Effector memory CD4-positive, alpha-beta T cell (primary cell): Measurements from ENCODE around the gene NLRP4.

Experiments used
- DNase-seq, 3 donors: peaks; one replicate each; pipeline ENCODE4 v3.0.0-alpha.2; 2020
- H3K27ac ChIP-seq: 2 replicates; pipeline ENCODE4 v1.7.0; 2013; ENCODE audit warnings: mild to moderate bottlenecking, low read length, moderate library complexity; ENCODE audit not compliant: insufficient read depth, poor library complexity, severe bottlenecking
- H3K27me3 ChIP-seq: replicated peaks from 2 replicates; pipeline ENCODE4 v1.7.0; 2013; ENCODE audit warnings: mild to moderate bottlenecking, low read length; ENCODE audit not compliant: insufficient read depth, control insufficient read depth, poor library complexity, severe bottlenecking
- H3K36me3 ChIP-seq: 2 replicates; pipeline ENCODE4 v1.7.0; 2013; ENCODE audit warnings: mild to moderate bottlenecking, low read length, moderate library complexity; ENCODE audit not compliant: control insufficient read depth, insufficient read depth
- H3K4me1 ChIP-seq: 2 replicates; pipeline ENCODE4 v1.7.0; 2013; ENCODE audit warnings: low read length, mild to moderate bottlenecking; ENCODE audit not compliant: control insufficient read depth, insufficient read depth, poor library complexity, severe bottlenecking
- H3K4me3 ChIP-seq: 2 replicates; pipeline ENCODE4 v1.7.0; 2013; ENCODE audit warnings: low read length, low read depth, mild to moderate bottlenecking; ENCODE audit not compliant: insufficient read depth, poor library complexity, severe bottlenecking
- H3K9me3 ChIP-seq: 2 replicates; pipeline ENCODE4 v1.7.0; 2013; ENCODE audit warnings: mild to moderate bottlenecking, low read length, moderate library complexity; ENCODE audit not compliant: control insufficient read depth
- total RNA-seq, 3 donors: gene quantifications; one replicate each; lab custom pipeline; 2026; lab: John Stamatoyannopoulos, UW

NLRP4 gene, protein sequence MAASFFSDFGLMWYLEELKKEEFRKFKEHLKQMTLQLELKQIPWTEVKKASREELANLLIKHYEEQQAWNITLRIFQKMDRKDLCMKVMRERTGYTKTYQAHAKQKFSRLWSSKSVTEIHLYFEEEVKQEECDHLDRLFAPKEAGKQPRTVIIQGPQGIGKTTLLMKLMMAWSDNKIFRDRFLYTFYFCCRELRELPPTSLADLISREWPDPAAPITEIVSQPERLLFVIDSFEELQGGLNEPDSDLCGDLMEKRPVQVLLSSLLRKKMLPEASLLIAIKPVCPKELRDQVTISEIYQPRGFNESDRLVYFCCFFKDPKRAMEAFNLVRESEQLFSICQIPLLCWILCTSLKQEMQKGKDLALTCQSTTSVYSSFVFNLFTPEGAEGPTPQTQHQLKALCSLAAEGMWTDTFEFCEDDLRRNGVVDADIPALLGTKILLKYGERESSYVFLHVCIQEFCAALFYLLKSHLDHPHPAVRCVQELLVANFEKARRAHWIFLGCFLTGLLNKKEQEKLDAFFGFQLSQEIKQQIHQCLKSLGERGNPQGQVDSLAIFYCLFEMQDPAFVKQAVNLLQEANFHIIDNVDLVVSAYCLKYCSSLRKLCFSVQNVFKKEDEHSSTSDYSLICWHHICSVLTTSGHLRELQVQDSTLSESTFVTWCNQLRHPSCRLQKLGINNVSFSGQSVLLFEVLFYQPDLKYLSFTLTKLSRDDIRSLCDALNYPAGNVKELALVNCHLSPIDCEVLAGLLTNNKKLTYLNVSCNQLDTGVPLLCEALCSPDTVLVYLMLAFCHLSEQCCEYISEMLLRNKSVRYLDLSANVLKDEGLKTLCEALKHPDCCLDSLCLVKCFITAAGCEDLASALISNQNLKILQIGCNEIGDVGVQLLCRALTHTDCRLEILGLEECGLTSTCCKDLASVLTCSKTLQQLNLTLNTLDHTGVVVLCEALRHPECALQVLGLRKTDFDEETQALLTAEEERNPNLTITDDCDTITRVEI
- 0 reads per million in 3 donors for total RNA-seq

DNA sequence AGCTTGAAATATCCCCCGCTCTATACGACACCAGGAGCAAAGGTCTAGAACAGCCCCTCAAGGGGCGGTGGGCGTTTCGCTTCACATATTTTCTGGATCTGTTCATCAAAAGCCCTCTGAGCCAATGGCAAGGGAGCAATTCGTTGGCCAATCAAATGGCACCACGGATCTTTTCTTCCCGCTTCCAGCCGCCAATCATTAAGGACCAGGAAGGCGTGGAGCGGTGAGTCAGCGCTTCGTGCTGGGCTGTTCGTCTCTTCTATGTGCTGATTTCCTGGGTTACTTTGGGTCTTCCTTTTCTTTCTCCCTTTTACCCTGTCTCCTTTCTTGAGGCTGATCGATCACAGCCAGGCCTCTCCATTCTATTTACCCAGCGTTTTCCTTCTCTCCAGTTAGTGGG, at the start of gene NLRP4:
Gene NLRP4 (plus strand): TSS at position 201 of the 400 bp plus-strand sequence. CDS start 15,541 bp downstream, outside the sequence.
- Histone ChIP-seq H3K9me3 (no peaks in the 10 kb centered on the region), H3K27me3 (no peaks in the 10 kb centered on the region), H3K4me1 (no peaks in the 10 kb centered on the region), H3K4me3 (no peak within 1 kb of the TSS), H3K27ac (no peak within 1 kb of the TSS), H3K36me3 (no peaks in the 10 kb centered on the region)
- no peak for DNase-seq

DNA sequence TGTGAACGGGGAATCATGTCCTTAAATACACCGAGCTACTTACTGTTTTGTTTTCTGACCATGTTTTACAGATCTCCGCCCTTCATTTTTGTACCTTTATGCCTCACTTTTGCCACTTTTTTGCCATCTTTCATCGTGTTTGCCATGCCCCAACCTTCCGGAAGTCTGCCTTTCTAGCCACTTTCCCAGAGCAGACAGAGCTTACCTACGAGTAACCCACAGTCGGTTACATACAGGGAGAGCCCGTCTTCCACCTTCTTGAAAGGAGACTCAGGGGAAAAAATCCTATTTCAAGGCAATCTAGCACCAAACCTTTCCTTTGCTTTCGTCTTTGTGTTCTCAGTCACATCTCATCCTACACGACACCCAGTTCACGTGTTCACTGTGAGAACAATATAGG, 41.3 kb upstream of the NLRP4 start:
- no peak for DNase-seq
- H3K36me3 ChIP-seq: no peaks in the 10 kb centered on the region

DNA sequence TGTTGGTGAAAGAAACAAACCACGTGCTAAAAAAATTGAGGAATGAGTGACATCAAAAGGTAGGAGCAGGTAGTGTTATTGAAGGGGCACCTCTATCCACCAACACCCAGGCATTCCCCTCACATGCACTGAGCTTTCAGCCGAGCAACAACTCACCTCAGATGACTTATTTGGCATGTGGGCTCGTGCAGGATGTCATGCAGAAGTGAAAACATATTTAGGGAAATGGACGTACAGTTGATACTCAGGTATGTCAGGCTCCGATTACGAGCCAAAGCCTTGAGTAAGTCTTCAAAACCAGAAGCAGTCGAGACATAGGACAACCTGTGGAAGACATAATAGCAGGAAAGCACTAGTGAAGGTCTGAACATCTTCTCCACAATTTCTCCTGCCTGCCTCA, 34.9 kb upstream of the NLRP4 start:
- Histone ChIP-seq H3K4me1 (no peaks in the 10 kb centered on the region), H3K36me3 (no peaks in the 10 kb centered on the region), H3K9me3 (no peaks in the 10 kb centered on the region), H3K27ac (no peak overlapping the region), H3K27me3 (no peaks in the 10 kb centered on the region), H3K4me3 (no peak overlapping the region)
- DNase-seq: no peak

More for the DNA sequence above, 41.3 kb upstream of the NLRP4 start:
- Histone ChIP-seq H3K4me1 (no peaks in the 10 kb centered on the region), H3K27me3 (no peaks in the 10 kb centered on the region), H3K9me3 (no peaks in the 10 kb centered on the region), H3K4me3 (no peak overlapping the region), H3K27ac (no peak overlapping the region)

DNA sequence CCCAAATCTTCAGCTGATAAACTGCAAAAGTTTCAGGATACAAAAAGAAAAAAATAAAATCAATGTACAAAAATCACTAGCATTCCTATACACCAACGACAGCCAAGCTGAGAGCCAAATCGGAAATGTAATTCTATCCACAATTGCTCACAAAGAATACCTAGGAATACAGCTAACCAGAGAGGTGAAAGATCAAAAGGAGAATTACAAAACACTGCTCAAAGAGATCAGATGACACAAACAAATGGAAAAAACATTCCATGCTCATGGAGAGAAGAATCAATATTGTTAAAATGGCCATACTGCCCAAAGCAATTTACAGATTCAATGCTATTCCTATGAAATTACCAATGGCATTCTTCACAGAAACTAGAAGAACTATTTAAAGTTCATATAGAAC, 34.1 kb upstream of the NLRP4 start:
- DNase-seq: no peak
- H3K4me1 ChIP-seq: no peaks in the 10 kb centered on the region
- H3K4me3 ChIP-seq: no peak overlapping the region
- H3K27me3 ChIP-seq: no peaks in the 10 kb centered on the region
- H3K36me3 ChIP-seq: no peaks in the 10 kb centered on the region
- no peak overlapping the region for H3K27ac ChIP-seq
- H3K9me3 ChIP-seq: no peaks in the 10 kb centered on the region

DNA sequence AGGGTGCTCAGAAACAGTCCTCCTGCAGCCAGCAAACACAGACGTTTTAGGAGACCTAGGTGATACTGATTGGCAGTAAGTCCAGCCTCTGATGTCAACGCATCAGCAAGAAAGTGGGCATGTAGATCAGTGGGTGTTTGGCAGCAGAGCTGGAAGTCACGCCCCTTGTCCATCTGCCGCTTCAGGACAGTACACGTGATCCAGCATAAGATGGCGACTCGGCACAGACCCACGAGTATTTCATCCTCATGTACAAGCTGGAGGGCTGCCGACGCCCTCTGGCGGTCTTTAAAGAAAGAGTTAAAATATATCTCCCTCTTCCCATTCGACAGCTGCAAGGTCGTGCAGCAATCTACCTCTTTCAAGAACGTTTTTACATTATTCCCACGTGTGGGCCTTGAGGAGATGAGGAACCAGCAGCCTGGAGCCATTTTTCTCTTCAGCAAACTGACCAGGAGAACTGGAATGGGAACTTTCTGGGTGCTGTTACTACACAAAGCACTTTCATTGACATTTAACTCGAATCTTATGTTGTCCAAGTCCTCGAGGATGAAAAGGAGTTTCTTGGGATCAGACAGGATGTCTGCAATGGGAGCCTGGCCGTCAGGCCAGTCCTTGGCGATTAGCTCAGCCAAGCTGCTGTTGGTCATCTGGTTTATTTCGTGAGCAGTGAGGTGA, 26.8 kb upstream of the NLRP4 start:
- no peak overlapping the region for H3K27ac ChIP-seq
- no peaks in the 10 kb centered on the region for H3K4me1 ChIP-seq
- no peaks in the 10 kb centered on the region for H3K9me3 ChIP-seq
- no peaks in the 10 kb centered on the region for H3K36me3 ChIP-seq
- peak in 1 of 3 donors; percentile 1 for DNase-seq
- no peaks in the 10 kb centered on the region for H3K27me3 ChIP-seq
- no peak overlapping the region for H3K4me3 ChIP-seq

DNA sequence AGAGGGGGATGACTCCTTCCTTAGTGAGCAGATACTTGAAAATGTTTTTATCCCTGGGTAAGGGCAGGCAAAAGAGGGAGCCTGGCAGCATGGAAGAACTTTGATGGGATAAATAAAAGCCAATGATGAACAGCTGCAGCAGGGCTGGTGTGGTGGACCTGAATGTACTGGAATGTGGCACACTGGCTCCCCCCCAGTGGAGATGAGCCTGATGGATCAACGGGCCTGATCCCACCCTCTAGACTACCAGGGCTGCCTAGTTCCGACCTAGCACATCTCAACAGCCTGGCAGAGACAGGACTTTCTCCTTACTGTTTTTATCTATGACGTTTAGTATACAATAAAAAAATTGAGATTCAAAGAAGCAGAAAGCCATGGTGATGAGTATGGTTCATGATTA, 25.0 kb upstream of the NLRP4 start:
- H3K9me3 ChIP-seq: no peaks in the 10 kb centered on the region
- H3K4me1 ChIP-seq: no peaks in the 10 kb centered on the region
- H3K27ac ChIP-seq: no peak overlapping the region
- H3K27me3 ChIP-seq: no peaks in the 10 kb centered on the region
- H3K36me3 ChIP-seq: no peaks in the 10 kb centered on the region
- H3K4me3 ChIP-seq: no peak overlapping the region
- no peak for DNase-seq

DNA sequence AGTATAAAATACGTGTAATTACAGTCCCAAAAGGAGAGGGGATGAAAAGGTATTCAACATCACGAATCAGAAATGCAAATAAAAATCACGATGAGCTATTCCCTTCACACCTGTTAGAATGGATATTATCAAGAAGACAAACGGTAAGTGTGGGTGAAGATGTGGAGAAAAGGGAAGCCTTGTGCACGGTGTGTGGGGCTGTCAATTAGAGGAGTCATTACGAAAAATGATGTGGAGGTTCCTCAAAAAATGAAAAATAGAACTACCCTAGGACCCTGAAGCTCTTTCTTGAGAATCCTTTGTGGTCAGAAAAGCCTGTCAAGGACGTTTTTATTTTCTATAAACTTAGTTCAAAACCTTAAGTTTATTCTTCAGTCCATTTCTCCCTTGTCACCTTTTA, 23.9 kb upstream of the NLRP4 start:
- Histone ChIP-seq H3K9me3 (no peaks in the 10 kb centered on the region), H3K27me3 (no peaks in the 10 kb centered on the region), H3K4me1 (no peaks in the 10 kb centered on the region), H3K36me3 (no peaks in the 10 kb centered on the region), H3K4me3 (no peak overlapping the region), H3K27ac (no peak overlapping the region)
- DNase-seq: no peak

DNA sequence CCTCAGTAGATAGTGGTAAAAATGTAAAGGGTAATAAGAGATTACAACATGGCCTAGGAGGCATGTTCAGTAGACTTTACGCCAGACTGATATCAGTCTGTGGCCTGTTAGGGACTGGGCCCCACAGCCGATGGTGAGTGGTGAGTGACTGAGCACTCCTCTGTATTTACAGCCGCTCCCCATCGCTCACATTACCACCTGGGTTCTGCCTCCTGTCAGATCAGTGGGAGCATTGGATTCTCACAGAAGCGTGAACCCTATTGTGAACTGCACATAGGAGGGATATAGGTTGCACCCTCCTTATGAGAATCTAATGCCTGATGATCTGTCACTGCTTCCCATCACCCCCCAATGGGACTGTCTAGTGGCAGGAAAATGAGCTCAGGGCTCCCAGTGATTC, 22.4 kb upstream of the NLRP4 start:
- no peak overlapping the region for H3K4me3 ChIP-seq
- no peaks in the 10 kb centered on the region for H3K36me3 ChIP-seq
- H3K9me3 ChIP-seq: no peaks in the 10 kb centered on the region
- DNase-seq: no peak
- H3K27ac ChIP-seq: no peak overlapping the region
- no peaks in the 10 kb centered on the region for H3K4me1 ChIP-seq
- no peaks in the 10 kb centered on the region for H3K27me3 ChIP-seq

DNA sequence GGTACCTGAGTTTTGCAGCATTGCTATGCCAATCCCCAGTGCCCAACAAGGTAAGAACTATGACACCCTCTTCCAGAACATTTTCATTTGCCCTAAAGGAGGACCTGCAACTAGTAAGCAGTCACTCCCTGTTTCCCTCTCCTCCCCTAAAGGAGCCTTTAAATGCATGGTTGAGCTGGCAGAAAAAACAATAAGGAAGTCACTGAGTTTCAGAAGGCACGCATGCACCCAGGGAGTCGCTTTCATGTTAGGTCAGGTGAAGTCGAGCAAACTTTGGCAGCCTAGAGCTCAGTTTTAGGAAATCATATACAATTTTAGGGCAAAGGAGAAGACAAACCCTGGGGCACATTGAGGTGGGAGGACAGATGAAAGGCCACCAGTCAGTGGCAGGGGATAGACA, 16.3 kb upstream of the NLRP4 start:
- Histone ChIP-seq H3K36me3 (no peaks in the 10 kb centered on the region), H3K4me1 (no peaks in the 10 kb centered on the region), H3K27me3 (no peaks in the 10 kb centered on the region), H3K9me3 (no peaks in the 10 kb centered on the region), H3K4me3 (no peak overlapping the region), H3K27ac (no peak overlapping the region)
- DNase-seq: no peak
